CD8-positive, alpha-beta memory T cell (primary cell): ENCODE measurements around the gene CHIC2. TPM values are rescaled to one million over a fixed set of nuclear protein-coding genes. Genes with fewer than 3 reads are reported as not detected.
A peak's percentile ranks its signal among the peaks of the same experiment; 100 is the strongest.

Experiments
- CTCF ChIA-PET: fragments of 350-600 bp; sonication (Branson Sonifier 250); formaldehyde crosslinking; loops from one replicate; lab custom pipeline; 2021; ENCODE audit warnings: antibody characterized with exemption; lab: Charles Lee
- POLR2A ChIA-PET: fragments of 350-600 bp; sonication (Branson Sonifier 250); formaldehyde crosslinking; loops from one replicate; lab custom pipeline; 2021; ENCODE audit warnings: antibody characterized with exemption; lab: Charles Lee
- DNase-seq, 5 donors: peaks; one replicate each; pipeline versions ENCODE4 v3.0.0 to v3.0.0-alpha.2; 2020 to 2022; ENCODE audit warnings: mixed read lengths in 1 of 5
- H3K27ac ChIP-seq: one replicate; pipeline ENCODE4 v1.7.0; 2013; ENCODE audit warnings: low read depth, mild to moderate bottlenecking, low read length, moderate library complexity
- H3K27me3 ChIP-seq: 2 replicates; pipeline ENCODE4 v1.7.0; 2013; ENCODE audit warnings: low read length, mild to moderate bottlenecking; ENCODE audit not compliant: insufficient read depth, poor library complexity, severe bottlenecking
- H3K36me3 ChIP-seq: 2 replicates; pipeline ENCODE4 v1.7.0; 2013; ENCODE audit warnings: mild to moderate bottlenecking, low read length, moderate library complexity; ENCODE audit not compliant: insufficient read depth
- H3K4me1 ChIP-seq: 2 replicates; pipeline ENCODE4 v1.7.0; 2013; ENCODE audit warnings: mild to moderate bottlenecking, low read length, moderate library complexity; ENCODE audit not compliant: insufficient read depth
- H3K4me3 ChIP-seq: 2 replicates; pipeline ENCODE4 v1.7.0; 2013; ENCODE audit warnings: mild to moderate bottlenecking, low read length
- H3K9me3 ChIP-seq: 2 replicates; pipeline ENCODE4 v1.7.0; 2013; ENCODE audit warnings: mild to moderate bottlenecking, low read length
- H3K27ac Mint-ChIP-seq, 8 donors: one replicate each; pipeline ENCODE4 v1.8.0; 2020 to 2021; ENCODE audit warnings: mixed read lengths in 8 of 8, mild to moderate bottlenecking in 6 of 8, inconsistent platforms in 3 of 8, moderate library complexity in 3 of 8
- H3K27me3 Mint-ChIP-seq, 2 donors: one replicate each; pipeline ENCODE4 v1.8.0; 2020 to 2021; ENCODE audit warnings: mixed read lengths in 2 of 2, mild to moderate bottlenecking in 1 of 2, moderate library complexity in 1 of 2
- H3K36me3 Mint-ChIP-seq, 3 donors: one replicate each; pipeline ENCODE4 v1.8.0; 2020 to 2021; ENCODE audit warnings: mixed read lengths in 3 of 3, inconsistent platforms in 1 of 3, mild to moderate bottlenecking in 1 of 3
- H3K4me1 Mint-ChIP-seq, 3 donors: one replicate each; pipeline ENCODE4 v1.8.0; 2020 to 2021; ENCODE audit warnings: mixed read lengths in 3 of 3, inconsistent platforms in 1 of 3, mild to moderate bottlenecking in 1 of 3
- H3K4me3 Mint-ChIP-seq, 7 donors: one replicate each; pipeline ENCODE4 v1.8.0; 2020 to 2021; ENCODE audit warnings: mixed read lengths in 7 of 7, mild to moderate bottlenecking in 6 of 7, moderate library complexity in 4 of 7, inconsistent platforms in 2 of 7
- H3K9me3 Mint-ChIP-seq, 5 donors: one replicate each; pipeline ENCODE4 v1.8.0; 2020 to 2022; ENCODE audit warnings: mixed read lengths in 5 of 5, mild to moderate bottlenecking in 3 of 5, moderate library complexity in 2 of 5, inconsistent platforms in 1 of 5
- polyA plus RNA-seq: library from polyadenylated mRNA; unstranded; fragments of 300-500 nt; fragmentation: Illumina TruSeq; gene quantifications from one replicate; pipeline ENCODE4 v1.2.3, GENCODE V29; 2021
- total RNA-seq, 2 experiments: library from RNA; stranded (reverse); gene quantifications; one replicate each; pipeline ENCODE4 v1.2.3, GENCODE V29; 2021

Gene CHIC2
- total and polyA plus RNA-seq, 3 experiments from 2014 or later, result 25.0 to 57.3 (median 27.9) TPM

- peak overlapping the region; percentile 88 to 100 (median 97) for H3K4me3 Mint-ChIP-seq
- H3K36me3 Mint-ChIP-seq, result peaks cover 0 to 32% (median 2%) of the 10 kb centered on the region in 3 donors
- Histone ChIP-seq H3K9me3 (no peaks in the 10 kb centered on the region), H3K27ac (peak overlapping the region; percentile 98), H3K4me1 (peaks cover 55% of the 10 kb centered on the region), H3K4me3 (peak overlapping the region; percentile 96), H3K27me3 (no peaks in the 10 kb centered on the region), H3K36me3 (no peaks in the 10 kb centered on the region)
- CTCF ChIA-PET, result interaction anchor here (1.0 kb wide), 1 partner anchor 46 kb away, joined by 3 read pairs; no protein-coding TSS in a partner anchor
- H3K27ac Mint-ChIP-seq, result peak overlapping the region; percentile 35 to 99 (median 99)
- no peaks in the 10 kb centered on the region for H3K9me3 Mint-ChIP-seq
- H3K4me1 Mint-ChIP-seq, result peaks cover 64 to 76% (median 70%) of the 10 kb centered on the region in 3 donors
- H3K27me3 Mint-ChIP-seq, result peaks cover 0 to 4% of the 10 kb centered on the region in 2 donors
- DNase-seq, result no peak
- POLR2A ChIA-PET, result no interaction called here
Measured at GRCh38 chr4:54062392-54062791, 2.0 kb downstream of the CHIC2 start.

- H3K36me3 Mint-ChIP-seq, result peaks cover 0 to 32% (median 2%) of the 10 kb centered on the region in 3 donors
- peaks cover 69 to 82% (median 75%) of the 10 kb centered on the region in 3 donors for H3K4me1 Mint-ChIP-seq
- H3K4me1 ChIP-seq, result peaks cover 60% of the 10 kb centered on the region
- peak overlapping the region; percentile 31 to 98 (median 62) for H3K27ac Mint-ChIP-seq
- no peak overlapping the region for H3K4me3 ChIP-seq
- peak overlapping the region; percentile 67 to 100 (median 76) for H3K4me3 Mint-ChIP-seq
- DNase-seq, result no peak
- no peaks in the 10 kb centered on the region for H3K27me3 ChIP-seq
- ChIA-PET POLR2A (no interaction called here), CTCF (no interaction called here)
- no peaks in the 10 kb centered on the region for H3K36me3 ChIP-seq
- peaks cover 0 to 4% of the 10 kb centered on the region in 2 donors for H3K27me3 Mint-ChIP-seq
- H3K27ac ChIP-seq, result no peak overlapping the region
- no peaks in the 10 kb centered on the region for H3K9me3 Mint-ChIP-seq
- H3K9me3 ChIP-seq, result no peaks in the 10 kb centered on the region
Measured at GRCh38 chr4:54061873-54062272, 2.5 kb downstream of the CHIC2 start.

- H3K4me3 Mint-ChIP-seq, result peak overlapping the region; percentile 67 to 100 (median 76)
- DNase-seq, result no peak
- Histone ChIP-seq H3K27me3 (no peaks in the 10 kb centered on the region), H3K9me3 (no peaks in the 10 kb centered on the region), H3K4me3 (no peak overlapping the region), H3K4me1 (peaks cover 67% of the 10 kb centered on the region), H3K36me3 (no peaks in the 10 kb centered on the region), H3K27ac (no peak overlapping the region)
- peaks cover 0 to 32% (median 2%) of the 10 kb centered on the region in 3 donors for H3K36me3 Mint-ChIP-seq
- H3K4me1 Mint-ChIP-seq, result peaks cover 76 to 90% (median 82%) of the 10 kb centered on the region in 3 donors
- H3K9me3 Mint-ChIP-seq, result no peaks in the 10 kb centered on the region
- H3K27ac Mint-ChIP-seq, result peak overlapping the region in 7 of 8 donors; percentile 10 to 98 (median 52)
- POLR2A ChIA-PET, result no interaction called here
- peaks cover 0 to 4% of the 10 kb centered on the region in 2 donors for H3K27me3 Mint-ChIP-seq
- CTCF ChIA-PET, result no interaction called here
Measured at GRCh38 chr4:54061067-54061466, 3.3 kb downstream of the CHIC2 start.

- H3K4me3 Mint-ChIP-seq, result peak overlapping the region; percentile 5 to 77 (median 36)
- Histone ChIP-seq H3K27me3 (no peaks in the 10 kb centered on the region), H3K27ac (no peak overlapping the region), H3K4me3 (no peak overlapping the region), H3K4me1 (peaks cover 67% of the 10 kb centered on the region), H3K9me3 (no peaks in the 10 kb centered on the region), H3K36me3 (no peaks in the 10 kb centered on the region)
- H3K36me3 Mint-ChIP-seq, result peaks cover 0 to 35% (median 5%) of the 10 kb centered on the region in 3 donors
- no peaks in the 10 kb centered on the region for H3K9me3 Mint-ChIP-seq
- POLR2A ChIA-PET, result no interaction called here
- H3K4me1 Mint-ChIP-seq, result peaks cover 72 to 88% (median 80%) of the 10 kb centered on the region in 3 donors
- no peak for DNase-seq
- H3K27me3 Mint-ChIP-seq, result peaks cover 0 to 3% of the 10 kb centered on the region in 2 donors
- H3K27ac Mint-ChIP-seq, result peak overlapping the region in 7 of 8 donors; percentile 9 to 85 (median 38)
- CTCF ChIA-PET, result no interaction called here
Measured at GRCh38 chr4:54060116-54060515, 4.3 kb downstream of the CHIC2 start.

- H3K27ac Mint-ChIP-seq, result peak overlapping the region; percentile 44 to 93 (median 80)
- H3K4me3 Mint-ChIP-seq, result peak overlapping the region; percentile 59 to 80 (median 78)
- Histone ChIP-seq H3K27ac (no peak overlapping the region), H3K36me3 (no peaks in the 10 kb centered on the region), H3K27me3 (no peaks in the 10 kb centered on the region), H3K9me3 (no peaks in the 10 kb centered on the region), H3K4me3 (peak overlapping the region; percentile 12), H3K4me1 (peaks cover 65% of the 10 kb centered on the region)
- no peaks in the 10 kb centered on the region for H3K27me3 Mint-ChIP-seq
- CTCF ChIA-PET, result no interaction called here
- POLR2A ChIA-PET, result no interaction called here
- peak in 1 of 5 donors; percentile 31 for DNase-seq
- peaks cover 0 to 29% (median 13%) of the 10 kb centered on the region in 3 donors for H3K36me3 Mint-ChIP-seq
- H3K9me3 Mint-ChIP-seq, result no peaks in the 10 kb centered on the region
- H3K4me1 Mint-ChIP-seq, result peaks cover 79 to 93% (median 90%) of the 10 kb centered on the region in 3 donors
Measured at GRCh38 chr4:54058171-54058570, 6.2 kb downstream of the CHIC2 start.

- ChIA-PET POLR2A (no interaction called here), CTCF (interaction anchor here (1.2 kb wide), 2 partner anchors 13 to 29 kb away, joined by 3 to 4 read pairs; no protein-coding TSS in a partner anchor)
- H3K4me1 ChIP-seq, result peaks cover 58% of the 10 kb centered on the region
- no peak overlapping the region for H3K4me3 ChIP-seq
- H3K27me3 Mint-ChIP-seq, result no peaks in the 10 kb centered on the region
- peak overlapping the region; percentile 13 to 80 (median 54) for H3K4me3 Mint-ChIP-seq
- peaks cover 74 to 90% (median 87%) of the 10 kb centered on the region in 3 donors for H3K4me1 Mint-ChIP-seq
- H3K27me3 ChIP-seq, result no peaks in the 10 kb centered on the region
- peak in 1 of 5 donors; percentile 50 for DNase-seq
- no peaks in the 10 kb centered on the region for H3K36me3 ChIP-seq
- H3K9me3 Mint-ChIP-seq, result no peaks in the 10 kb centered on the region
- H3K27ac Mint-ChIP-seq, result peak overlapping the region in 4 of 8 donors; percentile 6 to 21 (median 14)
- no peaks in the 10 kb centered on the region for H3K9me3 ChIP-seq
- peaks cover 0 to 16% (median 13%) of the 10 kb centered on the region in 3 donors for H3K36me3 Mint-ChIP-seq
- no peak overlapping the region for H3K27ac ChIP-seq
Measured at GRCh38 chr4:54056360-54056759, 8.0 kb downstream of the CHIC2 start.

- ChIA-PET CTCF (no interaction called here), POLR2A (no interaction called here)
- no peak overlapping the region for H3K4me3 ChIP-seq
- no peak for DNase-seq
- no peak overlapping the region for H3K27ac Mint-ChIP-seq
- no peaks in the 10 kb centered on the region for H3K27me3 Mint-ChIP-seq
- H3K4me1 ChIP-seq, result peaks cover 56% of the 10 kb centered on the region
- H3K36me3 Mint-ChIP-seq, result peaks cover 0 to 18% (median 13%) of the 10 kb centered on the region in 3 donors
- H3K36me3 ChIP-seq, result no peaks in the 10 kb centered on the region
- H3K4me3 Mint-ChIP-seq, result peak overlapping the region in 4 of 7 donors; percentile 21 to 50 (median 27)
- no peaks in the 10 kb centered on the region for H3K9me3 Mint-ChIP-seq
- H3K27me3 ChIP-seq, result no peaks in the 10 kb centered on the region
- no peaks in the 10 kb centered on the region for H3K9me3 ChIP-seq
- H3K27ac ChIP-seq, result no peak overlapping the region
- peaks cover 72 to 90% (median 87%) of the 10 kb centered on the region in 3 donors for H3K4me1 Mint-ChIP-seq
Measured at GRCh38 chr4:54055494-54055893, 8.9 kb downstream of the CHIC2 start.

GRCh38 chr4:54054501-54054900 is 9.9 kb downstream of the CHIC2 start:
- Mint-ChIP-seq H3K27me3 (no peaks in the 10 kb centered on the region), H3K36me3 (peaks cover 0 to 16% (median 13%) of the 10 kb centered on the region in 3 donors), H3K4me1 (peaks cover 70 to 90% (median 87%) of the 10 kb centered on the region in 3 donors), H3K4me3 (peak overlapping the region in 3 of 7 donors; percentile 6 to 8 (median 8)), H3K9me3 (no peaks in the 10 kb centered on the region), H3K27ac (peak overlapping the region in 2 of 8 donors; percentile 36 to 48)
- H3K36me3 ChIP-seq, result no peaks in the 10 kb centered on the region
- no peaks in the 10 kb centered on the region for H3K27me3 ChIP-seq
- CTCF ChIA-PET, result interaction anchor here (1.3 kb wide), 1 partner anchor 9 kb away, joined by 3 read pairs; no protein-coding TSS in a partner anchor
- DNase-seq, result no peak
- H3K27ac ChIP-seq, result no peak overlapping the region
- no peak overlapping the region for H3K4me3 ChIP-seq
- POLR2A ChIA-PET, result no interaction called here
- peaks cover 54% of the 10 kb centered on the region for H3K4me1 ChIP-seq
- no peaks in the 10 kb centered on the region for H3K9me3 ChIP-seq
